GM23248 (cell line): ENCODE measurements around the gene ANKS1B. TPM values are rescaled to one million over a fixed set of nuclear protein-coding genes. Genes with fewer than 3 reads are reported as not detected.

Experiments used
- DNase-seq: peaks from one replicate; pipeline ENCODE4 v3.0.0-alpha.2; 2015
- H2AFZ ChIP-seq: fragments of 200-600 bp; sonication (generic); 2 replicates; pipeline ENCODE4 v1.6.1; 2016; ENCODE audit warnings: antibody characterized with exemption
- H3F3A ChIP-seq: fragments of 200-600 bp; sonication (generic); 2 replicates; pipeline ENCODE4 v1.6.1; 2016; ENCODE audit warnings: mild to moderate bottlenecking, antibody characterized with exemption, mixed run types; ENCODE audit not compliant: insufficient read depth
- H3K27ac ChIP-seq: fragments of 200-600 bp; sonication (generic); 2 replicates; pipeline ENCODE4 v1.5.1; 2016; ENCODE audit warnings: mild to moderate bottlenecking
- H3K27me3 ChIP-seq: fragments of 200-600 bp; sonication (generic); replicated peaks from 2 replicates; pipeline ENCODE4 v1.6.1; 2016; ENCODE audit warnings: mild to moderate bottlenecking; ENCODE audit not compliant: insufficient read depth
- H3K36me3 ChIP-seq: fragments of 200-600 bp; sonication (generic); 2 replicates; pipeline ENCODE4 v1.6.1; 2016; ENCODE audit warnings: low read depth, mild to moderate bottlenecking
- H3K4me1 ChIP-seq: fragments of 200-600 bp; sonication (generic); 2 replicates; pipeline ENCODE4 v1.6.1; 2016; ENCODE audit warnings: mild to moderate bottlenecking; ENCODE audit not compliant: insufficient read depth
- H3K4me2 ChIP-seq: fragments of 200-600 bp; sonication (generic); one replicate; pipeline ENCODE4 v1.6.1; 2016; ENCODE audit warnings: mild to moderate bottlenecking; ENCODE audit not compliant: unreplicated experiment
- H3K4me3 ChIP-seq: fragments of 200-600 bp; sonication (generic); 2 replicates; pipeline ENCODE4 v1.5.1; 2016; ENCODE audit warnings: mild to moderate bottlenecking
- H3K79me2 ChIP-seq: fragments of 200-600 bp; sonication (generic); 2 replicates; pipeline ENCODE4 v1.6.1; 2016; ENCODE audit warnings: mild to moderate bottlenecking; ENCODE audit not compliant: insufficient read depth
- H3K9ac ChIP-seq: fragments of 200-600 bp; sonication (generic); 2 replicates; pipeline ENCODE4 v1.6.1; 2016; ENCODE audit warnings: mild to moderate bottlenecking
- H3K9me2 ChIP-seq: fragments of 200-600 bp; sonication (generic); 2 replicates; pipeline ENCODE4 v1.6.1; 2016; ENCODE audit warnings: mixed run types, mild to moderate bottlenecking, moderate library complexity; ENCODE audit not compliant: insufficient read depth
- H3K9me3 ChIP-seq: fragments of 200-600 bp; sonication (generic); one replicate; pipeline ENCODE4 v1.6.1; 2017; ENCODE audit warnings: low read depth
- H4K20me1 ChIP-seq: fragments of 200-600 bp; sonication (generic); 2 replicates; pipeline ENCODE4 v1.6.0; 2016; ENCODE audit not compliant: insufficient read depth
- EZH2 ChIP-seq: fragments of 200-600 bp; sonication (generic); IDR thresholded peaks from 2 replicates; pipeline ENCODE4 v1.6.1; 2018; ENCODE audit warnings: antibody characterized with exemption, mild to moderate bottlenecking; ENCODE audit not compliant: insufficient read depth, poor library complexity, severe bottlenecking
- EZH2phosphoT487 ChIP-seq: fragments of 200-600 bp; sonication (generic); IDR thresholded peaks from 2 replicates; pipeline ENCODE4 v1.6.1; 2018; ENCODE audit warnings: antibody characterized with exemption, moderate library complexity, mild to moderate bottlenecking, low read depth; ENCODE audit not compliant: insufficient read depth
- WGBS, 2 experiments: methylation state at CpG; one replicate each; pipeline ENCODE4 v1.1.6; 2015 to 2017; ENCODE audit warnings: low lambda C conversion rate in 2 of 2, low coverage in 1 of 2; ENCODE audit errors: missing lambda C conversion rate in 2 of 2; 5-methylcytosine and 5-hydroxymethylcytosine counted together
- in situ Hi-C: fragments of 300-500 bp; cut with MboI; formaldehyde crosslinking; loops from 2 replicates; pipeline ENCODE4 v1.15.0; 2020
- polyA plus RNA-seq: library from polyadenylated mRNA; unstranded; fragments of >200 nt; fragmentation: Nextera tagmentation; extraction: Ambion mirVana; gene quantifications from 2 replicates; pipeline ENCODE4 v1.2.1, GENCODE V29; 2016
- total RNA-seq: library from RNA; depleted of rRNA; stranded (reverse); fragments of >200 nt; shearing (Covaris generic); gene quantifications from 2 replicates; pipeline ENCODE4 v1.2.3, GENCODE V29; 2014

The ANKS1B gene
- total and polyA plus RNA-seq, 2 experiments from 2014 or later = not detected

GRCh38 chr12:98896938-98897337 lies 1087.8 kb downstream of the ANKS1B start:
- no peak overlapping the region for H3K9ac ChIP-seq
- no peak overlapping the region for H3K27ac ChIP-seq
- H3K4me3 ChIP-seq = no peak overlapping the region
- in situ Hi-C loops = no loop called here
- DNase-seq = peak; percentile 13
- no peak overlapping the region for H2AFZ ChIP-seq
- H3K27me3 ChIP-seq = peaks cover 48% of the 10 kb centered on the region
- no peaks in the 10 kb centered on the region for H3K79me2 ChIP-seq
- TF ChIP-seq EZH2 (no peak), EZH2phosphoT487 (no peak)
- no peaks in the 10 kb centered on the region for H3K36me3 ChIP-seq
- no peaks in the 10 kb centered on the region for H4K20me1 ChIP-seq
- H3K9me3 ChIP-seq = no peaks in the 10 kb centered on the region
- H3F3A ChIP-seq = no peaks in the 10 kb centered on the region
- H3K4me1 ChIP-seq = no peaks in the 10 kb centered on the region
- no peak overlapping the region for H3K4me2 ChIP-seq
- 11 to 18% methylated on average over 3 of the region's 3 CpGs for WGBS, 2 experiments
- H3K9me2 ChIP-seq = 0 out of 2 replicates have a peak, but pooled peaks cover 3% of the 10 kb centered on the region

GRCh38 chr12:98895086-98895651 lies 1089.6 kb downstream of the ANKS1B start:
- in situ Hi-C loops = no loop called here
- Histone ChIP-seq H3K36me3 (no peaks in the 10 kb centered on the region), H3K4me2 (no peak overlapping the region), H3K4me1 (no peaks in the 10 kb centered on the region), H3K79me2 (no peaks in the 10 kb centered on the region), H3K9me3 (no peaks in the 10 kb centered on the region), H3K27ac (no peak overlapping the region), H3K4me3 (no peak overlapping the region), H4K20me1 (no peaks in the 10 kb centered on the region), H3K9me2 (0 out of 2 replicates have a peak, but pooled peaks cover 3% of the 10 kb centered on the region), H3K27me3 (peaks cover 58% of the 10 kb centered on the region), H3F3A (no peaks in the 10 kb centered on the region), H3K9ac (no peak overlapping the region), H2AFZ (no peak overlapping the region)
- WGBS, 2 experiments = 1 to 2% methylated on average over 32 to 47 of the region's 60 CpGs
- DNase-seq = no peak
- TF ChIP-seq EZH2phosphoT487 (no peak), EZH2 (no peak)

GRCh38 chr12:98894412-98895085 lies 1090.2 kb downstream of the ANKS1B start:
- no peak for TF ChIP-seq EZH2phosphoT487
- TF ChIP-seq EZH2 = no peak
- peaks cover 58% of the 10 kb centered on the region for H3K27me3 ChIP-seq
- no peak overlapping the region for H3K4me3 ChIP-seq
- H3K9ac ChIP-seq = no peak overlapping the region
- H3K79me2 ChIP-seq = no peaks in the 10 kb centered on the region
- no peaks in the 10 kb centered on the region for H3K36me3 ChIP-seq
- peak overlapping the region; percentile 28 for H3K4me2 ChIP-seq
- WGBS, 2 experiments = 2 to 3% methylated on average over 23 to 35 of the region's 96 CpGs
- H4K20me1 ChIP-seq = no peaks in the 10 kb centered on the region
- in situ Hi-C loops = no loop called here
- no peak overlapping the region for H3K27ac ChIP-seq
- peak; percentile 9 for DNase-seq
- no peaks in the 10 kb centered on the region for H3F3A ChIP-seq
- no peaks in the 10 kb centered on the region for H3K4me1 ChIP-seq
- 0 out of 2 replicates have a peak, but pooled peaks cover 3% of the 10 kb centered on the region for H3K9me2 ChIP-seq
- no peak overlapping the region for H2AFZ ChIP-seq
- no peaks in the 10 kb centered on the region for H3K9me3 ChIP-seq

GRCh38 chr12:98893675-98894411 lies 1090.9 kb downstream of the ANKS1B start:
- H3K27ac ChIP-seq = no peak overlapping the region
- in situ Hi-C loops = no loop called here
- no peak for DNase-seq
- no peak overlapping the region for H2AFZ ChIP-seq
- H3K4me3 ChIP-seq = no peak overlapping the region
- H3K9me3 ChIP-seq = no peaks in the 10 kb centered on the region
- no peak overlapping the region for H3K9ac ChIP-seq
- WGBS, 2 experiments = 13 to 14% methylated on average over 26 to 27 of the region's 27 CpGs
- H3K79me2 ChIP-seq = no peaks in the 10 kb centered on the region
- H4K20me1 ChIP-seq = no peaks in the 10 kb centered on the region
- H3K36me3 ChIP-seq = no peaks in the 10 kb centered on the region
- H3K9me2 ChIP-seq = no peaks in the 10 kb centered on the region
- TF ChIP-seq EZH2phosphoT487 = 0 out of 2 replicates have a peak, but pooled peaks have one; percentile 3
- peak; percentile 57 for TF ChIP-seq EZH2
- H3K27me3 ChIP-seq = peaks cover 58% of the 10 kb centered on the region
- peak overlapping the region; percentile 28 for H3K4me2 ChIP-seq
- H3K4me1 ChIP-seq = no peaks in the 10 kb centered on the region
- H3F3A ChIP-seq = no peaks in the 10 kb centered on the region
